GM21381 (cell line): ENCODE data around the gene GLG1.
"Not testable (repeated sequence)": the region's sequence is repeated elsewhere in the genome, so short reads cannot be mapped to it uniquely, and the experiment has no call there.

Source experiments
- ATAC-seq: cut with Tn5 transposase; IDR thresholded peaks from one replicate; pipeline ENCODE4 v1.9.1; 2021; ENCODE audit warnings: mild to moderate bottlenecking, moderate library complexity; ENCODE audit not compliant: unreplicated experiment

The GLG1 gene

DNA sequence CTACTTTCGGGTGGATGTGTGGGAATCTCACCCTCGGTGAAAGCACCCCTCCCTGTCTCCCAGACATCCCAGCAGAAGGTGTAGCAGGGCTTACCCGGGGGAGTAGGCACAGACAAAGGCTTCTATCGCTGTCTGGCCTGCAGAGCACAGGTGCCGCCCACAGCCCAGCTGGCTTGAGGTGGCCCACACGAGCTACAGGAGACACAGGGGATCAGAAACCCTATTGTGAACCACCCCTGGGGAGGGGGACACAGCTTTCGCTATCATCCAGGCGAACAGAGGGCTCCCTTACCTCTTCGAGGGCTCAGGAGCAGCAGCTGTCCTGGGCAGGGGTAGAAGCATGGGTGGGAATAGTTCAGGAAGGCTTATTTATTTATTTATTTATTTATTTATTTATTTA, 193.4 kb downstream of the GLG1 start:
- not testable (repeated sequence) for ATAC-seq

DNA sequence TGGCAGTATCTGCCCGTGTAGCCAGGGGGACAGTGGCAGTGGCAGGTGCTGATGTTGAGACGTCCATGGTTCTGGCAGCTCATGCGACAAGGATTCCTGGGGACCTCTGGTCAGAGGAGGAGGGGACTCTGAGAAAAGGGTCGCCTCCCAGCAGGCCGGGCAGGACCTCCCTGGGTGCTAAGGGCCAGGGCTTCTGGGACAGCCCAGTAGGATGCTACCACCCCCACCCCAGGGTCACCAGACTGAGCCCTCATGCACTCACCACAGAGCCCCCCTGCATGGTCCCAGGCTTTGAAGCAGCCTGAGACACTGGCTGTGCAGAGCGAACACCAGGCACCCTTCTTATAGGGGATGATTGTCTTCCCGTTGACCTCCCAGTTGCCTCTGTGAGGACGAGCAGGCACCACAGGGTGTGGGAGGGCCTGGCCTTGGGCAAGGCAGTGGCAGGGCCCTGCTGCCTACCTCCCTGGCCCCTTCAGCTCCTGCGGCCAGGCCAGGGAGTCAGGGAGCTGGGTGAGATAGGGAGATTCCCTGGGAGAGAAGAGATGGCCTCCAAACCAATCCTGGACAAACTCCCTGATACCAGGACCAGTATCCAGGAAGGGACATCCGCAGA, 194.0 kb downstream of the GLG1 start:
- not testable (repeated sequence) for ATAC-seq

DNA sequence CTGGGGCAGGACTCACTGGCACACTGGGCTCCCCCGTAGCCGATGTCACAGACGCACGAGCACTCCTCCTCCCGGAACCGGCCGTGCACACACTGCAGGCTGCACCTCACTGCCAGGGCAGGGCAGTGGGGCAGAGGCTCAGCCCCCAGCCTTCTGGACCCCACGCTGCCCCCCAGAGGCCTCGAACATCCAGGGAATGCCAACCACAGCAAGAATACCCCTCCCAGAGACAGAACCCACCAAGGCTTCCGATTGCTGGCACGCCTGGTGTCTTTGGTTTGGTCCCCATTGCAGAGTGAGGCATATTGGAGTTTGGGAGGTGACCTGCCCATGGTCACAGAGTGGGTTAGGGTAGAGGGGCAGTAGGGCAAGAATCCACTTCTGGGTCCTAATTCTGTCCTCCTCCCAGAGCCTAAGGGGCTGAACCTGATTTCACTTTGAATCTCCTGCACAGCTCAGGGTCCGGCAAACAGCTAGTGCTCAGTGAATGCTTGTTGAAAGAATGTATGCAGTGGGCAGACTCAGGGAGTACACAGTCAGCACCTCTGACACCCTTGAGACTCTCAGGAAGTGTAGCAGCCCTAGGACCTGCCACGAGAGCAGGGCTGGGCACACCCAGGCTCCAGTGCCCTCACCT, 194.7 kb downstream of the GLG1 start:
- ATAC-seq, result not testable (repeated sequence)

DNA sequence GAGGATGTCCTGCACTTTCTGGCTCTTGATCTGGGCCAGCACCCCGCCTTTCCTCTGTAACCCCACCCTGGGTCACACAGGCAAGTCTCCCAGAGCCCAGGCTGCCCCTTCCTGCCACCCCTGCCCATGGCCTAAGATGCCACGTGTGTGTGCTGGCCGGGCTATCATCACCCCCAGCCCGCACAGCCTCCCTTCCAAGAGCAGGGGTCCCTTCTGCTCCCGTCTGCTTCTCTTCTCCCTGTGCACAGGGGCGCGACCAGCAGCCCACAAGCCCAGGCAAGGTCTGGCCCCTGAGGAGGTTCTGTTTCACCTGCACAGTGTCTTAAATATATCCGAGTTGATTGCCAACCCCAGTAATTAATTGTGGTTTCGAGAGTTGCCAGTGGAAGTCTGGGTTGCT, 195.9 kb downstream of the GLG1 start:
- not testable (repeated sequence) for ATAC-seq

DNA sequence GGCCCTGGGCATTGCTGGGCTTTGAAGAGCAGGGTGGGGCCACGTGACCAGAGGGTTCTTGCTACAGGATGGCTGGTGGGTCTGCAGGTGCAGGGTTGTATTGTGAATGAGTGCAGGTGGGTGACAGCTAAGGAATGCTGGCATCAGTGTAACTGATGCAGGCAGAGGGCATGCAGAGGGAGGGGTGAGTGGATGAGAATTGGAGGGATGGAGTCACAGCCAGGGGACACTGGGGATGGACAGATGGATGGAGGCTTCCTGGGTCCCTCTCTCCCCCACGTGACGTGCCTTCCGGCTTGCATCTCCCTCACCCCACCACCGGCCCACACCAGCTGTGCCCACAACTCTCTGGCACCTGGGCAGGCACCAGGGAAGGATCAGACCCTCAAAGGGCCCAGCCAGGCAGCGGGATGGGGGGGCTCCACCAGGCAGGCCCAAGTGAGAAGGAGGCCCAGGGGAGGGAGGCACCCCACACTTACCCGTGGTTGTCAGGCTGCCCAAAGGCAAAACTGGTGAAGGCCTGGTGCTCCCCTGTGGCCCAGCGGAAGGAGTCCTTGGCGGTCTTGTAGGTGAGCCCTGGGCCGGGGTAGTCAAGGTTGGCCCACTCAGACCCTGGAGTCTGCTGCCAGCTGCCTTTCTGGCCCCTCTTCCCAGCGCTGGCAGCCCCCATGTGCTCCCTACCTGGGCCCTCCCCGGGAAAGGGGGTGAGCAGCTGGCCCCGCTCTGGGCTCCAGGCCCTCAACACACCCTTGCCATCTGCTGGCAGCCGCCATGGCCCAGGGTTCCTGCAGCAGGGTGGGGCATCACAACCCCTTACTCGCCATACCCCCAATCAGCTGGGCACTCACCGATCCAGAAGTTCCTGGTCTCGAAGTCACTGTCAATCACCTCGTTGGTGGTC, 196.6 kb downstream of the GLG1 start:
- ATAC-seq, result not testable (repeated sequence)

DNA sequence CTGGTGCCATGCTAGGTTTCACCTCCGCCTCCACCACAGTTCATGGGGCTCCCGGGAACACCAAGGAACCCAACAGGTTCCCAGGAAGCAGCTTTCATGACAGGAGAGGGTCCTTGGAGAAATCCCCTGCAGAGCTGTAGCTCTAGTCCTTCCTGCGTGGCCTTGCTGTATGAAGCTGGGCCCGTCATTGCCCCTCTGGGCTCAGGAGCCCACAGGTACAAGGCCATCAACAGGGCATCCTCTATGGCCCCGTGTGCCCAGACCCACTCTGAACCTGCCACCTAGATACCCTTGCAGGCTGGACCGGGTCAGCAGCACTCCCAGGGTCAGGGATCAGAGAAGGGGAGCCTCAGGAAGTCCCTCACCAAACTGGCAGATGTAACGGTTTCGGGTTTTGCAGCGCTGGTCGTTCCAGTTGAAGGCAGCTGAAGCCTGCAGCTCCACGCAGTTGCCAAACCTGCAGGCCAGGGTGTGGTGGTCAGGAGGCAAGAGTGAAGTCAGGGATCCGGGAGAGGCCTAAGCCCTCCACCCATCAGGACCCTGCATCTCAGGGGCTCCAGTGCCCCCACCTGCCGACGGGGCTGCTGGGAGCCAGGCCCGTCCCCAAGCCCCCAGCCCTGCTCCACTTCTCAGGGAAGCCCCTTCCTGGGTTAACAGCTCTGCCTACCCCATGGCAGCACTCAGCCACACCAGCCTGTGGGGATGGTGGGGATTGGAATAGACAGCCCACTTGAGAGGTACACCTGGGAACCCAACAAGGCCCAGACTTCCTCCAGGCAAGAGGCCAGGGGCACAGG, 197.5 kb downstream of the GLG1 start:
- not testable (repeated sequence) for ATAC-seq

DNA sequence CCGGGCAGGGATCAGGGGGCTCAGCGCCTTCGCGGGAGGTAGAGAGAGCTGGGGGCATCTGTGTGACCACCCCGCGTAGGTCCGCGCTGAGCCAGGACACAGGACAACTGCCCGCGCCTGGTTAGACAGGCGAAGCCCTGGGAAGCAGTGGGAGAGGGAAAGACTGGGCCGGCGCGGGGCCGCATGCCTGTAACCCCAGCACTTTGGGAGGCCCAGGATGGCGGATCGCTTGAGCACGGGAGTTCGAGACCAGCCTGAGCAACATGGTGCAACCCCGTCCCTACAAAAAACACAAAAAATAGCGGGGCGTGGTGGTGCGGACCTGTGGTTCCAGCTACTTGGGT, 199.6 kb downstream of the GLG1 start:
- not testable (repeated sequence) for ATAC-seq

DNA sequence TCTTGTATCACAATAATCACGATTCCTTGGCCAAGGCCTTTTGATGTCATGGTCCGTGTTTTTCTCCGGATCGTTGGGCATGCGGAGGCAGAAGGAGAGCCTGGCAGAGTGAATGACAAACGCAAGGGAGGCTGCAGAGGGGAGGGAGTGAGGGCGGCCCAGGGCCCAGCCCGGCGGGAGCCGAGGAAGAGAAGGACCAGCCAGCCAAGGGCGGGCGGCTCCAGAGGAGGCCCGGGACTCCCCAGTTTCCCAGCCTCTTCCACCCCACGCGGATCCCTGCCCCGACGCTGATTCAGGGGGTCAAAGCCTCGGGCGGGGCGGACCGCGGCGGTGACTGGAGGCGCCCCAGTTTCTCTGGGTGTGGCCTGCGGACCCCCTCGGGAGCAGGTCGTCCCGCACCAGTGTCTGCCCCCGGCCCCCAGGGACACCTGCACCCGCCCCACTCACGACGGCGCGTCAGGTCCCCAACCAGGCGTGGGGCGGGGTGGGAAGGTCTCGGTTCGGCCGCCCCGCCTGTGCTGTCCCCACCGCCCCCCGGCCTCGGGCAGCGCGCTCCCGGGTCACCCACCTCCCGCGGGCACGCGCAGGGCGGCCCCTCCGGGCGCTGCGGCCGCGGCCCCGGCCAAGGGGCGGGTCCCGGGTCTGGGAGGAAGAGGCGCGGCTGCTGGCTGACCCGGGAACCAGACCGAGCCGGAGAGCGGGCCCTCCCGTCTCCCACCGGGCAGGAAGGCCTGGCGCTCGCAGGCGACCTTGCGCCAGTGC, 200.1 kb downstream of the GLG1 start:
- not testable (repeated sequence) for ATAC-seq

DNA sequence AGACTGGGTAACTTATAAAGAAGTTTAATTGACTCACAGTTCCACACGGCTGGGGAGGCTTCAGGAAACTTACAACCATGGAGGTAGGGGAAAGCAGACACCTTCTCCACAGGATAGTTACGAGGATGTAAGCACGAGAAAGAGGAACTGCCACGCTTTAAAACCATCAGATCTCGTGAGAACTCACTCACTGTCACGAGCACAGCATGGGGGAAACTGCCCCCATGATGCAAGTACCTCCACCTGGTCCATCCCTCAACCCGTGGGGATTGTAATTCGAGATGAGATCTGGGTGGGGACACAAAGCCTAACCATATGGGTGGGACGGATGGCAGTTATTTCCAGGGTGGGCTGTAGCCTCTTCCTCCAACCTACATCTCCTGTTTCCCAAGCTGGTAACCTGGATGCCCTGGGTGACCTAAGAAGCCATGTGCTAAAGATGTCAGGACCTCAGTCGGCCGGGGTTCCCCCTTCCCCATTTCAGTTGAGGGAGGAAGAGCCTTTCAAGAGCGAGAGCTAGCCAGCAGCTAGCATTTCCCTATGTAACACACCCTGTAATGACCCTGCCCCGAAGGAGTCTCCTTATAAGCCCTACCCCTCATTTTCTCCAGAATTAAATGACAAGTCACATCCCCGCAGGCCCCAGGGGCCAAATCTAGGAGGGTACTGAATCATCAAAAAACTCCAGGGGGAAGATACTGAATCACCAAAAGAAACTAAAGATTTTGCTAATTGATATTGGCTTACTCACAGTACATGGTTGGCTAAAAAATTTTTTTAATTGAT, 202.6 kb downstream of the GLG1 start:
- not testable (repeated sequence) for ATAC-seq

DNA sequence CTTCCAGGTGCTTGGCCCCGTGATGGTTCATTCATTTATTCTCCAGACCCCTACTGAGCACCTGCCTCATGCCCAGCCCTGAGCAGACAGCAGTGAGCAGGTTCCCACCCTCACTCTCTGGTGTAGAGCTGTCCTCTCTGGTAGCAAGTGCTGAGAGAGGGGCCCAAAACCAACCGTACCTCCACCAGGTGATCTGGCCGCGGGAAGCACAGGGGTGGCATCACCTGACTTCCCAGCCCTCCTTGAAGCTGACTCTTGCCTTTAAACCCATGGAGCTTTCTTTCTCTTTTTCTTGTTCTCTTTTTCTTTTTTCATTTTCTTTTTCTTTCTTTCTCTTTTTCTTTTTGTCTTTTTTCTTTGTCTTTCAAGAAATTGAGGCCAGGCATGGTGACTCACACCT, 206.7 kb downstream of the GLG1 start:
- ATAC-seq, result not testable (repeated sequence)

DNA sequence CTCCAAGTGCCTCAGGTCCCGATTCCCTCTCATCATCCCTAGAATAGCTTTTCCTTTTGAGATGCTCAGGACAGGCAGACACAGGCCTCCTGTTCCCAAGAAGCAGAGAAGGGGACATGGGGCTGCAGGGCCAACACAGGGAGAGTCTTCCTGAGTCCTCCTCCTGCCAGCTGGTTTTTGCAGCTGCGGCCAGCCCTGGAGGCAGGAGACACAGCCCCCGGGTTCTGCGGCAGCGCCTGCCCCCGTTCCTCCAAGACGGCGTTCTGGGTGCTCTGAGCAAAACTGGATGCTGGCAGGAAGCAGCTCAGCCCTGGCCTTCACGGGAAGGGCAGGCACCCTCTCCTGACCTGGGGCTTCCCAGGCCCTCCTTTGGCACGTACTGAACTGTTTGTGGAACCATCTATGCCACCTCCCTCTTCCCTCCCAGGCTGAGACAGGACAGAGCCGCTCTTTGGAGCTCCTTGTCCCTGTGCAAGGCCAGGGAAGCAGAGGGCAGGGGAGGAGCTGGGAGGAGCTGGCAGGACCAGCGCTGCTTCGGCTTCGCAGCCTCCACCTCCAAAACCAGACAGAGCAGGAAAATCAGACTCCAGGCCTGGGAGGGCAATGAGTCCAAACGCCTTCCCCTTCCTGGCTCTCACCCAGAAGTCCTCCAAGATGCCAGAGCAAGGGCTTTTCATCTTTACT, 208.6 kb downstream of the GLG1 start:
- ATAC-seq, result not testable (repeated sequence)
